KMS-11 (cell line): ENCODE data around the gene PRKCI.
A peak's percentile ranks its signal among the peaks of the same experiment; 100 is the strongest.

Experiments used
- H2AFZ ChIP-seq: fragments of 200-600 bp; sonication (generic); 2 replicates; pipeline ENCODE4 v1.6.1; 2016; ENCODE audit warnings: antibody characterized with exemption, mixed run types, low read depth
- H3K27ac ChIP-seq: fragments of 200-600 bp; sonication (generic); 2 replicates; pipeline ENCODE4 v1.6.1; 2016; ENCODE audit warnings: mild to moderate bottlenecking, mixed run types
- H3K27me3 ChIP-seq: fragments of 200-600 bp; sonication (generic); 2 replicates; pipeline ENCODE4 v1.6.1; 2017; ENCODE audit warnings: mild to moderate bottlenecking, low read depth, mixed run types, moderate library complexity; ENCODE audit not compliant: insufficient read depth
- H3K36me3 ChIP-seq: fragments of 200-600 bp; sonication (generic); 2 replicates; pipeline ENCODE4 v1.6.1; 2017; ENCODE audit warnings: mild to moderate bottlenecking, mixed run types; ENCODE audit not compliant: insufficient read depth
- H3K4me1 ChIP-seq: fragments of 200-600 bp; sonication (generic); 2 replicates; pipeline ENCODE4 v1.6.1; 2016; ENCODE audit warnings: mild to moderate bottlenecking, low read depth, mixed run types; ENCODE audit not compliant: poor library complexity, severe bottlenecking
- H3K4me2 ChIP-seq: fragments of 200-600 bp; sonication (generic); 2 replicates; pipeline ENCODE4 v1.7.0; 2016; ENCODE audit warnings: mild to moderate bottlenecking, mixed run types
- H3K4me3 ChIP-seq: fragments of 200-600 bp; sonication (generic); IDR thresholded peaks from 2 replicates; pipeline ENCODE4 v1.6.1; 2017; ENCODE audit warnings: low read depth, low read length, mixed read lengths; ENCODE audit not compliant: insufficient read depth
- H3K79me2 ChIP-seq: fragments of 200-600 bp; sonication (generic); 2 replicates; pipeline ENCODE4 v1.6.1; 2016; ENCODE audit warnings: low read depth, mixed run types; ENCODE audit not compliant: insufficient read depth
- H3K9ac ChIP-seq: fragments of 200-600 bp; sonication (generic); 2 replicates; pipeline ENCODE4 v1.6.1; 2016; ENCODE audit warnings: mild to moderate bottlenecking, mixed run types
- H4K20me1 ChIP-seq: fragments of 200-600 bp; sonication (generic); 2 replicates; pipeline ENCODE4 v1.6.1; 2016; ENCODE audit warnings: mild to moderate bottlenecking, mixed run types; ENCODE audit not compliant: insufficient read depth
- CTCF ChIP-seq: fragments of 200-600 bp; sonication (generic); conservative IDR thresholded peaks from 2 replicates; pipeline ENCODE4 v1.6.1; 2017; ENCODE audit warnings: low read depth, mild to moderate bottlenecking, antibody characterized with exemption, low read length, moderate library complexity, mixed read lengths

Gene PRKCI

DNA sequence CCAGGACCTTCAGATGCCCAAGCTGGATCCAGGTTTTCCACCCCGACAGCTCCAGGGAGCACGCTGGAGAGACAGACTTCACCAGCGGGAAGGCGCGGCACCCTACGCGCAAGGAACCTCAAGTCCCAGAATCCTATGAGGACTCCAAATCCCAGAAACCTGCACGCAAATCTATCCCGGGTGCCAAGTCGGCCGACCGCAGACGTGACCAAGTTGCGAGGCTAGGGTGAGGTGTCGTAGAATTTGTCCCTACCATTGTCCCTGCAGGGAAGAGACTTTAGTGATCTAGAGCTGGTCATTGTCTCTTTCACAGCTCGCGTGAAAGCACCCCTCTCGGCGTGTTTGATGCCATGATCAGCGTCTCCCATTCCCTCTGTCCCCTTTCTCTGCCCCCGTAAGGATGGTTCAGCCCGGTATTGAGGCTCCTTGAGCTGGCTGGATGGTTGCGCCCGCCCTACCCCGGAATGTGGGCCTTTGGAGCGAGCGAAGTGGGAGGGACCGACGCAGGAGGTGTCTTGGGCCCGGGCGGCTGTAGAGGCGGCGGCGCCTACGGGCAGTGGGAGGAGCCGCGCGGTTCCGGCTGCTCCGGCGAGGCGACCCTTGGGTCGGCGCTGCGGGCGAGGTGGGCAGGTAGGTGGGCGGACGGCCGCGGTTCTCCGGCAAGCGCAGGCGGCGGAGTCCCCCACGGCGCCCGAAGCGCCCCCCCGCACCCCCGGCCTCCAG lies at the start of gene PRKCI:
TSS of gene PRKCI (plus strand) at position 501 of the 723 bp plus-strand sequence. CDS start 246 bp downstream, outside the sequence.
- no peaks in the 10 kb centered on the region for H3K36me3 ChIP-seq
- peaks cover 29% of the 10 kb centered on the region; the same call in 1 of the 2 replicates for H3K79me2 ChIP-seq
- peak within 1 kb of the TSS; percentile 93 for H3K9ac ChIP-seq
- no peak for TF ChIP-seq CTCF
- peak within 1 kb of the TSS; percentile 87 for H3K27ac ChIP-seq
- peak within 1 kb of the TSS; percentile 65 for H3K4me2 ChIP-seq
- peak within 1 kb of the TSS; percentile 98 for H2AFZ ChIP-seq
- H3K27me3 ChIP-seq: no peaks in the 10 kb centered on the region
- H3K4me3 ChIP-seq: peak within 1 kb of the TSS; percentile 38
- H4K20me1 ChIP-seq: no peaks in the 10 kb centered on the region
- H3K4me1 ChIP-seq: peaks cover 15% of the 10 kb centered on the region

GRCh38 chr3:170178651-170179050 lies 43.6 kb upstream of the PRKCI start:
- Histone ChIP-seq H3K27ac (no peak overlapping the region), H3K79me2 (peaks cover 70% of the 10 kb centered on the region), H3K4me3 (no peak overlapping the region), H3K27me3 (no peaks in the 10 kb centered on the region), H3K4me2 (peak overlapping the region; percentile 77), H2AFZ (no peak overlapping the region), H3K36me3 (peaks cover 8% of the 10 kb centered on the region; the same call in 1 of the 2 replicates), H3K9ac (no peak overlapping the region; the same call in 1 of the 2 replicates), H3K4me1 (peaks cover 56% of the 10 kb centered on the region), H4K20me1 (no peaks in the 10 kb centered on the region)
- no peak for TF ChIP-seq CTCF

DNA sequence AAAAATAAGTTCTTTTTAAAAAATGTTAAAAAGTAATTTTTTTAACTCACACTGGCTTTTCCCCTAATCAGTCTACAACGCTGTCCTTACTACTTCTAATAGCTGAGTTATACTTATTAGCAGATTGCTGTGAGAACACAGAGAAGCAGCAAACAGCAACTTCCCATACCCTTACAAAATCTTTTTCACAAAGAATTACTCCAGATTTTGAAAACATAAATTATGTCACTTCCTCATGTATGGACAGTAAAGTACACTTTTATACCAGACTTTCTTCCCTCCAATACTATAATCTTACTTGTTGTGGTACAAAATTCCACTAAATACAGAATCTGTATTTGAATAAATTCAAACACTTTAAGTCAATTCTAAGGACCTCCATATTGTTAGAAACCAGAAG lies 42.8 kb upstream of the PRKCI start:
- Histone ChIP-seq H3K9ac (peak overlapping the region; percentile 94; the same call in 1 of the 2 replicates), H2AFZ (no peak overlapping the region), H3K27ac (peak overlapping the region; percentile 91; the same call in 1 of the 2 replicates), H3K27me3 (no peaks in the 10 kb centered on the region), H3K4me2 (peak overlapping the region; percentile 77), H3K4me3 (no peak overlapping the region), H3K36me3 (peaks cover 5% of the 10 kb centered on the region; the same call in 1 of the 2 replicates), H4K20me1 (no peaks in the 10 kb centered on the region), H3K4me1 (peaks cover 48% of the 10 kb centered on the region), H3K79me2 (peaks cover 64% of the 10 kb centered on the region)
- TF ChIP-seq CTCF: no peak

DNA sequence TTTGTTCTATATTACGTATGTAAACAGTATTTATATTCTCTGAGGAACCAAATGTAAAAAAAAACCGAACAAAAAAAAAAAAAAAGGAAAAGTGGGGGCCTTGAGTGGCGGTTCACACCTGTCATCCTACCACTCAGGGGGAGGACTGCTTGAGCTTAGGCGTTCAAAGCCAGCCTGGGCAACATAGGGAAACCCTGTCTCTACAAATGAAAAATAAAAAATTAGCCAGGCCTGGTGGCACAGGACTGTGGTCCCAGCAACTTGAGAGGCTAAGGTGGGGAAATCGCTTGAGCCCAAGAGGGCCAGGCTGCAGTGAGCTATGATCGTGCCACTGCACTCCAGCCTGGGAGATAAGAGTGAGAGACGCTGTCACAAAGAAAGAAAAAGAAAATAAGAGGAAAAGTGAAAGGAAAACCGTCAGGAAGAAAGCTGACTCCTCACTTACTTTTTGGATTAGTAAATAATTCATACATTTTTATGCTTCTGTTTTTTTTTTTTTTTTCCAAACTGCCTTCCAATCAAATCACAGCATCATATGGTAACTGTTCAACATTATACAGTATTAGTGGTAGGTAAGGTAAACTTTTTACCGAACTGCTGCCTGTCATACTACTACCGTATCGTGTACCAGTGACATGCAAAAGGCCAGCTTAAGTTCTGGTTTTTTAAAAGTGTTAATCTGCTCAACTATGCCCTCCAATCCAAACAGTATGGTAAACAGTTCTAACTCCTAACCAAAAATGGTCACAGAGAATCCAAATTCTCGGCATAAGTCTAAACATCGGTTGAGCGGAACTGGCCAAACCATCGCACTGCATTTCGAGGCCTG lies 41.9 kb upstream of the PRKCI start:
- Histone ChIP-seq H3K27me3 (no peaks in the 10 kb centered on the region), H3K4me3 (peak overlapping the region; percentile 88), H2AFZ (peak overlapping the region; percentile 42), H4K20me1 (no peaks in the 10 kb centered on the region), H3K36me3 (no peaks in the 10 kb centered on the region; the same call in 1 of the 2 replicates), H3K27ac (peak overlapping the region; percentile 91), H3K9ac (peak overlapping the region; percentile 94), H3K4me2 (peak overlapping the region; percentile 77), H3K79me2 (peaks cover 57% of the 10 kb centered on the region), H3K4me1 (peaks cover 39% of the 10 kb centered on the region)
- TF ChIP-seq CTCF: no peak
